AG08395 (cell line): ENCODE measurements around the gene ELMO2.
"Not testable (repeated sequence)": the region's sequence is repeated elsewhere in the genome, so short reads cannot be mapped to it uniquely, and the experiment has no call there.

Experiments used
- DNase-seq: peaks from one replicate; pipeline ENCODE4 v3.0.0; 2012; ENCODE audit warnings: mixed read lengths, low spot score

ELMO2 gene

DNA sequence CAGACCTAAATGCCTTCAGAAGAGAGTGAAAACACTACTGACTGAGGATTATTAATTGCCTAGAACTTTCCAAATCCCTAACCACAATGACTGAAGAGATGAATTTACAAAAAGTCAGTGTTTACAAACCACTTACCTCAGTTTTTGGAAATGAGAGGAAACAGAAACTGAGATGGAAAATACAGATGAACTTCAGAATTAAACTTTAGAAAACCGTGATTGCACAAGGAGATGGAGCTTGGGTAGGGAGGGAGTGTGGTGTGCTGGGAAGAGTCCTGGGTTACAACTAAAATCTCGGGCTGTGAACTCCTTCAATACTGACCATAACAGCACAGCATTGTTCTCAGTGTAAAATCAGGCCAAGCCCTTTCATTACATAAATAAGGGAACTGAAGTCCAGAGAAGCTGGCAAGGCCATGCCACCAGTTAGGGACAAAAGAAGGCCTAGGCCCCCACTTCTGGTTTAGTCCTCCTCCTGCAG is 4.0 kb downstream of the ELMO2 start:
- DNase-seq = peak; percentile 24

DNA sequence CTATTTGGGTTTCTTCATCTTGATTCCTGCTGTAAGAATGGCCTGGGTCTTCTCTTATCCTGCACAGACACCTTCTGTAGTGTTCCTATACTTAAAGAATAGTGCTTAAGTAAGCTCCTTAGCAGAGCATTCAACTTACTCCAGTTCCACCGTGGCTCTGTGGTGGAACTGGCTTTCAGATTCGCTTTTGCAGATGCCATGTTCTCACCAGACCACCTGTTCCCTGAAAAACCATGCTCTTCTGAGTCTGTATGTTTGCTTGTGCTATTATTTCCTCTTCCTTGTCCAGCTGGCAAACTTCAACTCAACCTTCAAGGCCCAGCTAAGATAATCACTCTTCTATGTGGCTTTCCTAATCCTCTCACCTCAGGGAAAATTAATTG is 4.9 kb downstream of the ELMO2 start:
- no peak for DNase-seq

DNA sequence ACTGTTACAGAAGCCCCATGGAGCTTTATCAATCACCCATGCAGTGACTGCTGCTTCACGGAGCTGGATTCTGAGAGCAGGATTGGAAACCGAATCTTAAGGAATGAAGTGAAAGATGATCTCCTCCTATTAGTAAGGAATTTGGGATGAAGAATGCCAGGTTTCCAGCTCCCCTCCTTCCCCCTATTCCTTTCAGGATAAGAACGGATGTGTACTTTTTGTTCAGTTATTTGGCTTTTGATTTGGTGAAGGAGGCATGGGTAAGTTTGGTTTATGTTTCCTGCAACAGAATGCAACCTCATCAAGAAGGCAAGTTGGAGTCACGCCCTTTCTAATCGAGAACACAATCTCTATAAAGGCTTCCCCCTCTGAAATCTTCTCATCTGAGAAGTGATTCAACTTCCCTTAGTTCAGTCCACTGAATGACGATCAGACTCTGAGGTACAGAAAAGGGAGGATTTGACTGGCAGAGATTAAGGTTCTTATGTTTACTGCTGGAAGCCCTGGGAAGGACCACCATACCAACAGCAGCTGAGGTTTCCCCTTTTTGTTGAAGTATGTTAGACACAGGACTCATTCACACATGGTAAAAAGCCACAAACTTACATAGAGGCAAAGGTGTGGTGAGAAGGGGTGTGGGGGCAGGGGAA is 5.5 kb downstream of the ELMO2 start:
- DNase-seq = peak; percentile 22

DNA sequence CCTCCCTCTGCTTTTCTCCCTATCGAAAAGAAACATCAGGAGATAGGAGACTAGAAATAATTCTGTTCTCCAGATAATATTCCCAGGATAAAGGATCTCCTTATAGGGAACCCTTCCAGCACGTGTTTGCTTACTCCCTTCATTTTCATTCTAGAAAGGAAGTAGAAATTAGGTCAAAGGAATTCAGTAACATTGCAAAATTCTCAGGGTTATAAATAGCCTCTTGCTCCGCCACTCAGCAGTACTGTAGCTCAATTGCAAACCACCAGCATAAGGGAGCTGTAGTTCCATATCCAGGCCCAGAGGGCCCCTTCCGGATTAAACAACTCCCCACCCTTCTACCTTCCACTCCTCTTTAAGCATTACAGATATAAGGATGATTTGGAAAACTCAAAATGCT is 6.2 kb downstream of the ELMO2 start:
- peak; percentile 69 for DNase-seq

DNA sequence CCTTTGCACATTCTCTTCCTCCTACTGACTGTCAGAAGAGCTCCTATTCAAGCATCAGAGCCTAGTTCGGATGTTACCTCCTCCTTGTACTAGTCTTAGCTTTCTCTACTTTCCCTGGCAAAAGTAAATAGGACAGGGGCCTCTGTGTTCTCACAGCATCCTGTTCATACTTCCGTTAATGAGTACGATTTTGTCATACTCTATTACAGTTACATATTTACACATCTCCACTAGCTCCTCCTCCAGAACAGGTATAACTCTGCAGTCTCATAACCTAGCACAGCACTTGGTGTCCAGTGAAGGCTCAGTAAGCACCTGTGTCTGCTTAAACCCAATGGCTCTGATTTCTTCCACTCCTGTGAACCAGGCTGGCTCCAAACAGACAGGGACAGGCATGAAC is 7.0 kb downstream of the ELMO2 start:
- DNase-seq = no peak

DNA sequence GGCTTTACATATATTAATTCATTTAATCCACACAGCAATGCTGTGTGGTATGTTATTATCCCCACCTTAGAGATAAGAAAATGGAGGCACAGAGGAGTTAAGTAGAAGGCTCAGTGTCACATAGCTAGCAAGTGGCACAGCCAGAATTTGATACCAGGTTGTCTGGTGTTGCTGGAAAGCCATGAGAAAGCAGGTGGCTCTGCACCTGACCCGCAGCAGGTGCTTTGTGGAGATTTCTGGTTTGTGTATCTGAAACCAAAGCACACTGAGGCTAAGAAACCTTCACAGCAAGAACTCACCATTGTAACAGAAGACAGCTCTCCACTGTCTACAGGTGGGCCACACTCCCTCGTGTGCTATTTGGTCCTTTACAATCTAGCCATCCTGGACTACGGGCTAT is 7.5 kb downstream of the ELMO2 start:
- DNase-seq = no peak

DNA sequence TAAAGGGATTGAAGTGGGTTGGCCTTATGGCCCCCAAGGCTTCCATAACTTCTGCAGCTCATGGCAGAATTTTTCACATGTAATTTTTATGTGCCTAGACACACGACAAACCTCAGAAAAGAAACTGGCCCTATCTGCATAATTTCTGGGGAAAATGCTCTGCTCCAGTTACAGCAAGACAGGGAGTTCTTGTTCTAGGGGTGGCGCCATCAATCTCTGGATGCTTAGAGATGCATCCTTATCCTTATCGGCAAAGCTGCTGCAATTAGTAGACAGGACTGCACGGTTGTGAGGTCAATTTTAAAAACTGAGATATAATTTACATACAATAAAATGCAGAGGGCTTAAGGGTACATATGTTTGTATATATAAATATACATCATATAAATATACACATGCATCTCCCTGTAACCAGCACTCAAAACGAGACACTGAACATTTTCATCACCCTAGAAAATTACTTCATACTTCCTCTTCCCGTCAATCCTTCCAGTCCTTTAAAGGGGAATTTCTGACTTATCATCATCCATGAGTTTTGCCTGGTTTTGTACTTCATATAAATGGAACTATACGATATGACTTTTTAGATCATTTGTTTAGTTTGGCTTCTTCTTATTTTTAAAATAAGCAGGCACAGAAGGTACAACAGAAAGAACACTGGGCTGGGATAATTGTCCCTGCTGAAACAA is 10.2 kb downstream of the ELMO2 start:
- no peak for DNase-seq

DNA sequence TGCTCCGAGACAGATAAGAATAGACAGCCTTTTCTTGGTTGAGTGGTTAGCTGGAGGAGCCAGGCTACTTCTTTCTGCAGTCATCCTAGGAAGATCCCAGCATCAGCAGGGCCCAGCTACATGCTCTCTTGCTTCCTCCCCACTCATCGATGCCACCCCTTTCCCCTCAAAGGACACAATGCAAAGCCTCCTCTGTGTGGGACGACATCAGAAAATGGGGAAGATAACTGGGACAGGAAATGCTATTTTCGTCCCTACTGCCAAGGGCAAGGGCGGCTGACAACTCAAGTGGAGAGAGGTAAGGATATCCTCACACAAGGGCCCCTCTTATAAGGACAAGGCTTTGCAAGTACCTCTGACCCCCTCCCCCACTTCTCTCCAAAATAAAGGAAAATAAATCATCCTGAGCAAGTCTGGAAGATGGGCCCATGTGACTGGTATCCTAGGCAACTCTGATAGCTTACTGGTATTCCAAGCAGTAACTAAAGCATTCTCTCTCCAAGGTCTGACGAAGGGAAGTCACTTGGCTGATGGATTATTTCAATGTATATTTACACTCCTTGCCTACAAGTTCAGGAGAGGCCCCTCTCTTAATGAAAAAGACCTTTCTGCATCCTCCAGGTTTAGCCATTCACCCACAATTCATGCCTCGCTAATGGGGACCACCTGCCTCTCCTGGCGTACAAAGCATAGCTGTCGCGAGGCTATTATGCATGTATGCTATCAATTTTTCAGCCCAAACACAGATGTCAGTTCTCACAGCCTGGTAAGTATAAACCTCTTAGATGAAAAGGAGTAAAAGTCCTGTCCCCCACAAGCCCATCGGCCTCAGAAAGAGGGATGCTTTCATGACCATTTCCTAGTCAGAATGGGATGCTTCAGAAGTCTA is 11.3 kb downstream of the ELMO2 start:
- DNase-seq = no peak

DNA sequence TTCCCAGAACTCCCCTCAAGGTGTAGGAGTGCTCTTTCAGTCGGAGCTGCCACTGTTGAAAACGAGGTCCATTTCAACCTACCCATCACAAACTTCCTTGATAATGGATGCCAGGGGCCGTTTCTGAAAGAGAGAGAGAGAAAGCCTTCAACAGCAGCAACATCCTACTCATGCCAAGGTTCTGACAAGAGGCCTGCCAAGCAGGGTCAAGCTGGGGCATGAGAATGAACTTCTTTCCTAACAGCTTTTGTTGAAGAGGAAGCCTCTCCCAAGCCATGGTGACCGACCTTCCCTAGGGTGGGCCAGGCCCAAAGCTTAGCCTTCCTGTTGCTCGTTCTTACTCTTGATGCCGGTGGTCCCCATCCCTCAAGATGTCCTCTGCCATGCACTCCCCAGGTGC is 12.4 kb downstream of the ELMO2 start:
- DNase-seq = no peak

DNA sequence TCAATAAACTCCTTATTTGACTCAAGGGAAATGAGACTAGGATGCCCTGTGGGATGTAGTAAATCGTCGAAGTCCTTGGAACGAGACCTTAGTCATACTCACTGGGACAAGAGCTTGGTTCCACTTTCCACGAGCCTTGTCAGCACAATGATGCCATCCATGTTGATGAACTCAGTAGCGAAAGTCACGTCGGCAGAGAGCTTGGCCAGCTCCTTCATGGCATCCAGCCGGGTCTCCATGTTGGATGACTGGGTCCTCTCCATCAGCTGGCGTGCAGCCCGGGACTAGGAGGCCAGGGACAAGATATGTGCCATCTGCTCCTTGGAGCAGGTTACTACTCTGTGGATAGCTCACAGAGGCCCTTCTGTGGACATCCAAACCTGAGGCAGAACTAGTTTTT is 17.5 kb downstream of the ELMO2 start:
- no peak for DNase-seq

DNA sequence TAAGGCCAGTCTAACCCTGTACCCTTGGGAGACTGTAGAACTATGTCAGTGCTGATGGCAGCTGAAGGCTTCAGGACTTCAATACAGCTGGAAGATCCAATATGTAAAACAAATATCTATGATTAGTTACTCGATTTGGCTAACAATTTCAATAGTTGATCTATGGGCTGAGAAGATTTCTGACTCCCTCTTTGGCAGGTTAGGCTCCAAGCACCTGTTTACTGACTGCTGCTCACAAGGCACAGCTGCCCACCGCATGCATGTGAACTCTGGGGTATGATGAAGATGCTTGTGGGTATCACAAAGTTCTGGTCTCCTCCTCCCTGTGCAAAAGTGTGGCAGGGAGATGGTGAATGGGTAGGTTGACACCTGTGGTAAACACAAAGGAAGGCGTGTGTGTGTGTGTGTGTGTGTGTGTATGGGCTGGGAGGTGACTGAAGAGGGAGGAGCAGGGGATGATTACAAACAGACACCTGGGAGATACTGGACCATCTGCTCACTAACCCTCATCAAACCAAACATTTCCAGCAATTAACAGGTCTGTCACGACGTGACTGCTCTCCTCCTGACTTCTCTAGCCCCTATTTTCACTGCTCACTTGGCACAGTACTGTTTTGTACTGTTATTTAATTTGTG is 18.1 kb downstream of the ELMO2 start:
- no peak for DNase-seq

DNA sequence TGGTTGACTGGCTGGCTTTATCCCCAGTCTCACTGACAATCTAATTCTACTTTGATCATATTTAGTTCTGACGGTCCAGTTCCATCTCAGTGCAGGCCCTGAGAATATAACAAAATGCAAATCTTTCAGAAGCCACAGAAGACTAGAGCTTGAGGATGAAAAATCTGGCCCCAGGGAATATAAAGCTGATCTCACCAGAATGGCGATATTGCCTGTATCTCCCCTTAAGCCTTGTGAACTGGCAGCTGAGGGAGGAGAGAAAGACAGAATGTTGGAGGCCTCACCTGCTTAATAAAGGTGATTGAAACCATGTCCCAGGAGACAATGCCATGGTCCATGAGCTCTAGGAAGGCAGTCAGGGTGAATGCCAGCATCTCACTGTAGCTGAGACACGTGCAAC is 19.4 kb downstream of the ELMO2 start:
- DNase-seq = not testable (repeated sequence)

DNA sequence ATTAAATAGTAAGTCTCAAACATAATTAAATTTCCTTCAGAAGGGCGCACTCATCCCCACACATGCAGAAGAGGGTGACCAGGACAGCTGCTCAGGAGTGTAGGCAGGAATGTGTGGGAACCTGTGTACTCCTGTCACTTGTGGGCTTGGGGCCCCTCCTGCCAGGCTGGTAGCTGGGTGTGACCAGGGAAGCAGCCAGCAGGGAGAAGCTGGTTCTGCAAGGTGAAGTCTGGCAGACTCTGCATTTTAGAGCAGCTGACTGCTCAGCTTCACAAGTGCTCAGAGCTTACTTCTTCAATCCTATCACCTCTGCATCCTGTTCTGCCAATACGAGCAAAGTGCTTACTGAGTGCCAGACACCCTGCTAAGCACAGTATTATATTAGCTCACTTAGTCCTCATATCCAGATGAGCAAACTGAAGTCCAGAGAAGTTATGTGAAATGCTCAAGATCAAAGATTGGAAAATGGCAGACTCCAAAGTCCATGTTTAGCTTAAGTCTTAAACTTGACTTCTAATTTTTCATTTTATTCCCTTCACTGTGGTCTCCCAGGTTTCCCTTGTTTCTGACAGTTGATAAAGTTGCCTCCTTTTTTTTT is 27.9 kb downstream of the ELMO2 start:
- DNase-seq = no peak

DNA sequence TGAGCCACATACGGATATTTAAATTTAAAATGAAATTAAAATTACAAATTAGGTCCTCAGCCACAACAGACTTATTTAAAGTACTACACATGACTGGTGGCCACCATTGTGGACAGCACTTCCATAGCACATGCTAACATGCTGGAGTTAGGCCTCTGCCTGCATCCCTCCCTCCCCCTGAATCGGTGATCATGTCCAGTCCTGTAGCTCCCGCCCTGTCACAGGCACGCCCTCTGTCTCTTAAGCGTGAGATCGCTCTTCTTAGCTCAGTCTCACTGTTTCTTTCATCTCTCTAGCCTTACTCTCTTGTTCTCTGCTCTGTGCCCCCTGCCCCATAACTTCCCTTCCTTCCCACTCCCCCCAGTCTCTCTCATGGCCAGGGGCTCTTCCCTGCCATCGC is 28.9 kb downstream of the ELMO2 start:
- DNase-seq = no peak

DNA sequence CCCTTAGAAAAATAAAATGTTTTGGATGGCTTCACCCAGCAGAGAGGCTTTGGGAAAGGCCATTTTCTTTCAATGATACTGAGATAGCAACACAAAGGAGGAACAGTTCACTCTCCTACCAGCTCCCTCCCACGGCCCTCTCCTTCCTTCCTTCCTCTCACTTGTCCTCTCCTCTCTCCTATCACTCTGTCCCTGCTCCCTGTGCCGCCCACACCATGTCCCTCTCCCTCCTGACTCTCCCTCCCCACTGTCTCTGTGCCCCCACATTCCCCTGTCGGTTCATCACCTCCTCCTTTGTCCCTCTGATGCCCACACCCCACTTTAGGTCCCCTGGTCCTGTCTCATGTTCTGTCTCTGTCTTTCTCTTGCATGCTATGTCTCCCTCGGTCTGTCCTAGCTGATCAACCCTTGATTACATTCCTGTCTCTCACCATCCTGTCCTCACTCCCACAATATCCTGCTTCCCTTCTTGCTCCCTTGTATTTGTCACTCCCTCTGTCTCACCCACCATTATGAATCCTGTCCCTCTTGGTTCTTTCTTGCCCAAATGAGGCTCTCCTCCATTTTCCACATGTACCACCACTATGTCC is 30.1 kb downstream of the ELMO2 start:
- DNase-seq = no peak

DNA sequence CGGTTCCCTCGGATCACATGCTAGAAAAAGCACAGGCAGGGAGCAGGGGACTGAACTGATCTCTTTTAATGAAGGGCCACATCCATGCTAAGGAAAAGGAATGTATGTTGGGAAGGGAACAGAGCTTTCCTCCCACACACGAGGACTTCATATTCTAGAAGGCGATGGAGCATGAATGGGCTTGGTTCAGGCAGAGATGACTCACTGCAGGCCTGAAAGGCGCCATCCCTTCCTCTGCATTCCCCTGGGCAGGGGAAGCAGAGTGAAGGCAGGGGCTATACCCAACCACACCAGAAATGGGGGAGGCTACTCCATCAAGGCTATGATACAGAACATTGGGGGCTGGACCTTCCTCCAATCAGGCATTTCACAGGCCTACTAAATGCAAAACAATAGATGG is 30.6 kb downstream of the ELMO2 start:
- no peak for DNase-seq

DNA sequence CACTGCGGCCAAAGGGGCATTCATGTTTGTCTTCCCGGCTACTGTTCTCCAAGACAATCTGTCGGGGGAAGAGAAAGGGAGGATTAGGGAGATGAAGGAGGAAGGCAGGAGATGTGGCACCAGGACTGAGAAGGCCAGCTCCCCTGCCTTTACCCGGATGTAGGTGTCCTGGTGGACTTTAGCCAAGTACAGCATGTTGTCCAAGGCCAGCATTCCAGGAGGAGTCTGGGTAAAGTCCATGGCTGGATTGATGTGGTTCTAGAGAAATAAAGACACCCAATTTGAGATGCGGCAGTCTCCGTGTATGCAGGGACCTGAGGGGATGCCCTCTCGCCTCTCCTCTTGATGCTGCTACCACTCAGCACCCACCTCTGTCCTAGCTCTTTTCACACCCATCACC is 32.0 kb downstream of the ELMO2 start:
- DNase-seq = no peak

DNA sequence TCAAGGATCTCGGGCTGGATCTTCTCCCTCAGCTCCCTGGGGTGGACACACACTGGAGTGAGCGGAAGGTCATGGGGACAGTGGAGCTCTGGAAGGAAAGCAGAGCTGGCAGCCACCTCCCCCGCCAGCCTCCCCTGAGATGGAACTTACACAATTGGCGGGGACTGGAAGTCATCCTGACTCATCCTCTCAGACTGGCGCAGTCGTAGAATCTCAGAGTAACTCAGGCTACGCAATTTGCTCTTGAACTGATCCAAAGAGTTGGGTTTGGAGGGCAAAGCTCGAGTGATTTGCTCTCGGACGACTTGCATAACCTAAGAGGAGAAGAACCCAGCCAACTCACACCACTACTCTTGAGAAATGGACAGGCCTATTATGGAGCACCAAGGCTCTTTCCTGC is 34.8 kb downstream of the ELMO2 start:
- no peak for DNase-seq

DNA sequence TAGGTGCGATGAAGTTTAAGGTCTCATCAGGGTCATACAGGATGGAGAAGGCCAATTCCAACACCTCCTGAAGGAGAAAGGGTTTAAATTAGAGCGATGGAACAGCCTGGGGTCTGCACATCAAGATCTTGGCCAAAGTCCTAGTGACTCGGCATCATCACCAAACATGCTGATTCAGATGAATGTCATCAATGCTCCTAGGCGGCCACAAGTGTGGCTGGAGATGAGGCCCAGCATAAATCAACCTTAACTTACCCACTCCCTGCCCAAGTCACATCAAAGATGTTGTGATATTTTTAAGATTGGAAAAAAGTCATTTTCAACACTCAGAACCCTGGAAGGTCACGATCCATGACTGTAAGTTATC is 37.5 kb downstream of the ELMO2 start:
- no peak for DNase-seq

DNA sequence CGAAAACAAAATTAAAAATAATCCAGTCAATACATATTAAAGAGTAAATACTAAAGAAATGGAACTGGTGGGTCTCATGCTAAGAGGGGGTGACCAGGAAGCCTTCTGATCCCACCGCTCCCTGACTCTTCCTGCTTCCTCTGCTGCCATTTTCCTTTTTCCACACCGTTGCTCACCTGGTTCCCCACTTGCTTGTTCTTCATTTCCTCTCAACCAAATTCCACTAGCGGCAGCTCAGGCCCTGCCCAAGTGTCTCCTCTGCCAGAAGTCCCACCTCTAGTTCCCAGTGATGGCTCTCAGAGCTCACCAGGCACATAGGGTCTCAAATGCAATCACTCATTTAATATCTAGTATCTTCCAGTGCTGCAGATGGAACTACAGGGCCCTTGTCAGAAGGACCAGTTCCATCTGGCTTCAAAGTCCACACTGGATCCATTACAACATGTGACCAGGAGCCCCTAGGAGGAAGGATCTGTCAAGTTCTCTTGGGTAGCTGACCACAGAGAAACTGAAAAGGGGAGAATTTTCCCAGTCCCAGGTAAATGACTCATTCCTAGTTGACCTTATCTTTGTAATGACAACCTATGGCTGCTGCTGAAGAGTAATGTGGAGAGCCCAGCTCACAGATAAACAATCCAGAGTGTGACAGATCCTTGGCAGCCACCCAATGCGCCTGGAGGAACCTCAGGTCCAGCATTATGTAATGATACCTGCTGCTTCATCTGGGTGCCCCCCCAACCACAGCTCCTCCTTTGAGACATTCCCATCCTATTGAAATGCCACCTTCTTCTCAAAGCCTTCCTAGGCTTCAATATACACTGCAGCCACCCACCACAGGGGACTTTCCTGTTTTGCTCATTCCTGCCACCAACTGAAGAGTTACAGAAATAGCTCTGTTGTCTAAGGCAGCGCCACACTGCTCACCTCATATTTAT is 38.2 kb downstream of the ELMO2 start:
- DNase-seq = no peak

DNA sequence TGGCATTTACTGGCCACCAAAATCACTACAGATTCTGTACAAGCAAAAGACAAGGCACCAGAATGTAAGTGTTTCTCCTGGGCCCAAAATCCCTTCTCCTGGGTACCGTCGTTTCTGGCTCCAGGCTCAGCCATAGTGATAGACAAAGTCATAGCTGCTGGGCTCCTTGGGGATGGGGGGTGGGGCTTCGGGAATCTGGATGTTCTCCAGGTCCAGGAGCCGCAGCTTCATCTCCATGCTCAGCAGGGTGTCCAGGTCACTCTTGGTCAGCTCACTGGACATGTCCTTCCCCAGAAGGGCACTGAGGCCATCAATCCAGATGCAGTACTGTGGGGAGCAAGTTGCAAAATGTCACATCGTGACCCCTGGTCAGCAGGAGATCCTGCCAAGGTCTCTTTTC is 39.2 kb downstream of the ELMO2 start:
- no peak for DNase-seq
